Effector CD4-positive, alpha-beta T cell (primary cell): ENCODE results near the gene TBATA.
"Not testable (repeated sequence)": the region's sequence is repeated elsewhere in the genome, so short reads cannot be mapped to it uniquely, and the experiment has no call there.

Experiments used
- DNase-seq: peaks from one replicate; pipeline ENCODE4 v3.0.0-alpha.2; 2020

Gene TBATA

DNA sequence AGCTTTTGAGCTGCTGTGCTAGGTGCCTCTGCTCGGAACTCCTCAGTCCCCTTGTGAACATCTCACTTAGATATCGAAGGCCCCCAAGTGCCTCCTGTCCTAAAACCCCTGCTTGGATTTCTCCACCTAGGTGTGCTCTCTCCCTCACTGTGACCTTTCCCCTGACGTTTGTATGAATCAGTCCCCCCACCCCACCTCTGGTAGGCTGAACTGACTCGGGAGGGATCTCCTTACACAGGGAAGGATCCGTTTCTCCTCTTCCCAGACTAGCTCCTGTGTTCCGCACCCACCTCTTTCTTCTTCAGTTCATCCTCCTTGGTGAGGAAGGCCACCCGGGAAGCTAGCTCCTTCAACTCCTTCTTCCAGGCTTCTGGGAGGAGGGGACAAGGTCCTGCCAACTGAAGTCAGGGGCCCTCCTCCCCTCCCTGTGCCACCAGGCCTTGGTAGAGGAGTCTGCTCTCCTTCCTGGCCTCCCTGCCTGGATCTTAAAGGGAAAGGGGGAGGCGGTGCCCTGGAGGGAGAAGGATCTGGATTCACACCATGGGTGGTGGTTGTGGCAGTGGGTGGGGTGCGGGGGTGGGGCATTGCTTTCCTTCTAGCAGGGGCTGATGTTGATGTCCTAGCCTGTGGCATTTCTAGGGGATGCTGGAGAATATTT is 6.8 kb downstream of the TBATA start:
- no peak for DNase-seq

DNA sequence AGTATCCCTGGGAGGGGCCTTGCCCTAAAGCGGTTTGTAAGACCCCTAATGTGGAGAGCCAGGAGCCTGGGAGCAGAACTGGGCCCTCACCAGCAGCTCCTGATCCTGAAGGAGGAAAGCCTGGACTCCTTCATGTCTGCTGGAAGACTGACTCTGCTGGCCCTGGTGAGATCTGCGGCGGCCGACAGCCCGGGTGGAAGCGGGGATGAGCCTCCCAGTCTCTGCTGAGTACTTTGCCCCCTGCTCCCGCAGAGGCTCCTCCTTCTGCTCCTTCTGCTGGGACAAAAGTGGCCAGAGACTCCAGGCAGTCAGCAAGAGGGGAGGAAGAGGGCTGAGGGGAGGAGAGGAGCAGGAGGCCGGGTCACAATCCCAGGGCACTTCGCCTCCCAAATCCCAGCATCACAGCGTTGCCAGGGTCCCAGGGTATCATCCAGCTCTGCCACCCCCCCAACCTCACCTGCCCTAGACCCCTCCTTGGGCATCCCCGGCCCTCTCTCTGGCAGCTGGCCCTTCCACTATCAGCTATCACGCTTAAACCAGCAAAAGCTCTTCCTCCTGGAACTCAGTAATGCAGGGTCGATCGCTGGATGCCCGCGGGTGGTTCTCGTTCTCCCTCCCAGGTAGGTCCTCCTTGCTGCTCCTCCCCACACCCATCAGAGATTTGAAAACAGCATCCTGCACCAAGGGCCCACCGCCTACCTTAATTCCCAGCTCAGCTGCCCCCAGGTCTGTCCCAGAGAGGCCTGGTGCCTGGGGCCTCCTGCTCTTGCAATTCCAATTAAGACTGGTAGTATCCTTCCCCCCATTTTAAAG is 7.9 kb downstream of the TBATA start:
- DNase-seq: no peak

DNA sequence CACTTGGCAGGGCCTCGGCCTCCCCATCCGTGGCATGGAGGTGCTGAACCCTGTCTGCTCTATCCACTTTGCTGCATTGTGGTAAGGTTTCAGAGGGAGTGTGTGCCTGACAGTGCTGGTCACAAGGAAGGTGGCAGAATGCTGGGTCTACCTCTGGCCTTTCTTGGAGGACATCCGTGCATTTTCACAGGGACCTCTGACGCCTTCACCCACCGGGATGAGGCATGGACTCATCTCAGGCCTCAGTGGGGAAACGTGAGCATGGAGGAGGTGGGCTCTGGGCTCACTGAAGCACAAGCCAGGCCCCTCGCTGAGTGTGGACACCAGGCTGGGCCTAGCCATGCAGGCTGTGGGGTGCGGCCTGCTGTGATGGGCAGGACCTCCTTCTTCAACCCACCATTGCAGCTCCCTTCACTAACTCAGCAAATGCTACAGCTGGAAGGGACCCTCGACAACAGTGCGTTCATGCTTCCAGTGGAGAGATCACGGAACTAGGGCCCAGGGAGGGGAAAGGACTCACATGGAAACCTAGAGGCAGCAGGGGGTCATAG is 8.6 kb downstream of the TBATA start:
- no peak for DNase-seq

DNA sequence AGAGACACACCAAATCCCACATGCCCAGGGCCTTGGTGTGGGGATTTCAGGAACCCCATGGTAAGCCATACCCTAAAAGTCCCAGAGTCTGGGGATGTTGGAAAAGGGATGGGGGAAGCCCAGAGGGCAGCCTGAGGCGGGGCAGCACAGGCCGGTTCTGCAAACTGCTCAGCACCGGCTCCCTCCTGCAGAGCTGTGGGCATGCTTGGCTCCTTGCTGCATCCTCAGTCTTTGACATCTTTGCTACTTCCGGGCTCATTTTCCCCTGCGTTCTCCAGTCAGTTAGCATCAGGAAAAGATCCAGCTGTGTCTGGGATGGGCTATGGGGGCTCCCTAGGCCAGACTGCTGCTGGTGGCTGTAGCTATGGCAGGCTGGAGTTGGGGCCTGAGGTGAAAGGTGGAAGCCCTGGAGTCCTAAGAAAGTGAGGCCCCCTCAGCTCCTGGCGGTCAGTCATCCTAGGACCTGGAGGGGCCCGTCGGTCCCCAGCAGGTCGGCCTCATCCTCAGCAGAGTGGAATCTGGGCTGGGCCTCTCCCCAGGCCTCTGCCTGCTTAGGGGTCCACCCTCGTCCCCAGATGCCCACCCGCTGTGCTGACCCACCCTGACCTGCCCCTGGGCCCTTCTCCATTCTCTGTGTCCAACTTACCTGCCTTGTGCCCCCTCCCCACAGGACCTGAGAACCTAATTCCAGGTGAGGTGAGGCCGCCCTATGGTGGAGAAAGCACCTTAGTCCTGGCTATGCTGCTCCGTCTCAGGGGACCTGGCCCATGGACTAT is 9.3 kb downstream of the TBATA start:
- DNase-seq: no peak

DNA sequence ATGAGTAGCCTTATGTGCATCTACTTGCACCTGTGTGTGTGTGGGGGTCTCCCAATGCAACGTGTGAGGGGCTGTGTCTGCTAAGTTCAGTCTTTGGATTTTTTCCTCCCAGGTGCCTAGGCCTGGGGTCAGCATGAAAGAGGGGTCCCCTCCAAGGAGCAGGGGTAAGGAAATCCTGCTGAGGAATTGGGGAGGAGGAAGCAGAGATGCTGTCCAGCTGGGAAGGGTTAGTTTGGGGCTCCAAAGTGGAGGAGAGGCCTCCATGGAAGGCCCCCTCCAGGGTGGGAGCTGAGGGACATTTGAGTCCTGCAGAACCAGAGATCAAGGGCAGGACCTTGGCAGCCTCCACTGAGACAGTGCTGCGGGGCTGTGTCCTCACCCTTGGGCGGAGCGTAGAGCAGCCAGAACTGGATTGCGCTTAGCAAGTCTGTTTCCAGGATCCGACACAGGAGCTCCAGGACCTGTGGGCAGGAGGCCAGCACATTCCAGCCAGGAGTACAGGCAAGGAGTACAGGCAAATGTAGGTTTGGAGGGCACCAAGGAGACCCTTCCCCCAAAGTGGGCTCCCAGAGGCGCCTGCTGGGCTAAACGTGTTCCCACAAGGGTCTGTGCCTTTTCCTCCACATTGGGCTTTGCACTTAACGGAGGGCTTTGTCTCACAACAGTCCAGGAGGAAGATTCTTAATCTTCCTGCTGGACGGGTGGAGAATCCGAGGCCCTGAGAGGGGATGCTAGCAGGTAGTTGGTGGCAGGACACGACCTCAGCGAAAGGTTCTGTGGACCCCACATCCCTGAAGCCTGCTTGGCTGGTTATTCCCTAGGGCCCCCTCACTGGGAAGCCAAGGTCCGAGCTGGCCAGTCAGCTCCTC is 10.1 kb downstream of the TBATA start:
- DNase-seq: no peak

DNA sequence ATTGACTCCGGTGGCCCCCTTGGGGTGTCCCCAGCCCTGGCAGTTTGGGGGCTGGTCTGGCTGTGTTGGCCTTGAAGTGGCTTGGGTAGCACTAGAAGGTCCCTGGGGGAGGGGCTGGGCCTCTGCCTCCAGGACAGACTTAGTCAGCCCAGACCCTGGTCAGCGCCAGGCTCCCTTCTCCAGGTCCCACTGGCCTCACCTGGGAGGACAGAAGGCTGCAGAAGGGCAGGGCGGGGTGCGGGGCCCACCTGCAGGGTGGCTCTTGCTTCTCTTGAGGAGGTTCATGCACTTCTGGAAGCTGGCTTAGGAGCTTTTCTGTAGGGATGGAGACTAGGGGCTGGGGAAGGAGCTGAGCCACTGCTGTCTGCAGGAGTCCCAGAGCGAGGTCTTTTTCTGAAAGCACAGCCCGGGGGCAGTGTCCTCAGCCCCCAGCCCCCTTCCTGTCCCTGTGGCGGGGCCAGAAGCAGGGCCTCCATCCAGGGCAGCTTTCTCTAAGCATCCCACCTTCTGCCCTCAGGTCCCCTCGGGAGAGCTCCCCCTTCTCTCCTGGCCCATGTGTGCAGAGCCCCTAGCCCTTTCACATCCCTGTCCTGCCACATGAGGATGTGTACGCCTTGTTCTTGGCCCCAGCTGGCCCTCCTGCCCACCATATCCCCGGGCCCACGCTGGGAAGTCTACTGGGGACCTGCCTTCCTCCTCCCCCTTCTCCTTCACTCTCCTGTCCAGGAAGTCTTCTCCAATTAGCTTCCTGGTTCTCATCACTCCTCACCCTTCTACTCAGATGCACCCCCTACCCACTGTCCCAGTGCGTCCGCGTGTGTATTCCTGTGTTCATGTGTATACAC is 11.0 kb downstream of the TBATA start:
- no peak for DNase-seq

DNA sequence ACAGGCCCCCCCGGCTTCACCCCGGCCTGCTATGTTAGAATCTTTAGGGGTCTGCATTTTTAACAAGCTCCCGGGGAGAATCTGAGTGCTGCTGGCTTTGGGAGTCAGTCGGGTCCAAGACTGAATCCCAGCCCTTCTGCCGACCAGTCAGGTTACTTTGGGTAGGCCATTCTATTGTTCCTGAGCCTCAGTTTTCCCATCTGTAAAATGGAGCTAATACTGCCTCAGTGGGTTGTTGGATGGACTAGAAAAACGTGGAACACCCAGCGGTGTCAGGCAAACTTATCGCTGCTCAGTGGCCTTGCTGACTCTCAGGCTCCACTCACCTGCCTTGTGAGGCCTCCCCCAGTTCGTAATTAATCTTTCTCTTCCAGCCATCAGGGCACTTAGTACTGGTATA is 11.7 kb downstream of the TBATA start:
- no peak for DNase-seq

DNA sequence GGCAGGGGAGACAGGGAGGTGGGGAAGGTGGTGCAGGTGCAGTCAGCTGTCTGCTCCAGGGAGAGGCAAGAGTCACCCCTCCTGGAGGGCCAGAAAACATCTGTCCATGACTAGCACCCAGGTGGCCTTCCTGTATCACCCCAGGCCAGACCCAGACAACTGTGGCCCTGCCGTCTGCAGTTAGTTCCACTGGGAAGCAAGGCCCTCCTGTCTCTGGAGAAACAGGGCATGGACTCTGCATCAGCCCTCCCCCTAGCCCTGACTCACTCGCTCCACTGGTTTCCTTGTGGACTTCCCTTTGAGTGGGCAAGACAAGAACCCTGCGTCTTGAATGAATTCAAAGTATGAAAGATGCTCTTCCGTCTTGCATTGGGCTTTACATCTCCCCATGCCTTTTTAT is 12.6 kb downstream of the TBATA start:
- DNase-seq: no peak

DNA sequence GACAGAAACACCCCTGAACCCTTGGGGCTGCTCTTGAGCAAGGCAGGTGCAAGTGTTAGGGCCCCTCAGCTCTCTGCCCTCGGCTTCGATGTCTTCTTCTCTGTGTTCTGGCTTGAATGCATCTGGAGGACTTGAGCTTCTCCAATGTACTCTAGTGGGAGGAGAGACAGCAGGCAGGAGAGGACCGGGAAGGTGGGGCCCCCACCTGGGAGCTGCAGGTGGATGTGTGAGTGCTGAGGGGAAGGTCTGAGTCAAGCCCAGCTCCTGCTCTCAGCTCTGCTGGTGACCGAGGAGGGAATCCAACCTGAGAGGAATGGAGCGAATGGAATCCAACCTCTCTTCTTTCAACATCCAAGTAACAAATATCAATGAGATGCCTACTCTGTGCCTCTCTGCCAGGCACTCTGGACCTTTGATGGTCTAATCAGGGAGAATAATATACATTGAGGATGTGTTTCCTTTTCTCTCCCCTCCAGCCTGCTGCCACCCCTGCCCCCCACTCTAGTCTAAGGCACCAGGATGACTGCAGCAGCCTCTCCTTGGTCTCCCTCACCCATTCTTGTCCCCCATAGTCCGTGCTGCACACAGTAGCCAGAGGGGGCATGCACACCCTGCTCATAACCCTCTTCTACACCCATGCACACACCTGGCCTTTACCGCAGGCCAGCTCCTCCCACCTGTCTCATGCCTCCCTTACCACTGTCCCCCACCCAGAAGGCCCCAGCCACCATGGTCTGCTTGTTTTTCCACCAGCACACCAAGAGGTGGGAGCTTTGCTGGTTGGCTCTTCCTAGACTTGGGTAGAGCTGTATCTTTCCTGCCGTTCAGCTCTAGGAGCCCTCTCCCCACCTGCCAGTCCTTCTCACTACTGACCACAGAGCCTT is 13.6 kb downstream of the TBATA start:
- no peak for DNase-seq

DNA sequence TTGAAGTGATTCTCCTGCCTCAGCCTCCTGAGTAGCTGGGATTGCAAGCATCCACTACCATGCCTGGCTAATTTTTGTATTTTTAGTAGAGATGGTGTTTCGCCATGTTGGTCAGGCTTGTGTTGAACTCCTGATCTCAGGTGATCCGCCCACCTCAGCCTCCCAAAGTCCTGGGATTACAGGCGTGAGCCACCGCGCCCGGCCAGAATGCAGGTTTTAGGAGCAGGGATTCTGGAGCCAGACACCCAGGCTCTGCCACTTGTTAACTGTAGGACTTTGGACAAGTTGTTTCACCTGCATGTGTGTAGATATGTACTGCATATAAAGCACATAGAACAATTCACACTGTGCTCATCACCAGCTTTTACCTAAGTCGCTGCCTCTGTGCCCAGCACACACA is 14.7 kb downstream of the TBATA start:
- not testable (repeated sequence) for DNase-seq

DNA sequence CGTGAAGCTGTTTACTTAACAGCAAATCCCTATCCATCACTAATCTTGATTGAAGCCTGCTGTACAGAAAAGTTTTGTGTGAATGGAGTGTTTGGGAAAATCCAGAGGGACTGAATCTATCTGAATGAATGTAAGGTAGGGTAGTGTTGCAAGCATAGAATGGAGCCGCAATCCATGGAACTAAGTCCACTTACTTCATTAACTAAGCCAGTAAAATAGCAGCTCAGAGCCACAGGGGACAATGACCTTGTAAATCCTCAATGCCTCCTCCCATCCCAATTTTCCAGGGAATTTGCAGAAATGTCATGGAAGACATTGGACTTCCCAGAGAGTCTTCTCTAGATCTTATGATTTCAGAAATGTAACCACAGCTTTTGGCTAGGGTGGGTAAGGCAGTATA is 15.2 kb downstream of the TBATA start:
- DNase-seq: no peak

DNA sequence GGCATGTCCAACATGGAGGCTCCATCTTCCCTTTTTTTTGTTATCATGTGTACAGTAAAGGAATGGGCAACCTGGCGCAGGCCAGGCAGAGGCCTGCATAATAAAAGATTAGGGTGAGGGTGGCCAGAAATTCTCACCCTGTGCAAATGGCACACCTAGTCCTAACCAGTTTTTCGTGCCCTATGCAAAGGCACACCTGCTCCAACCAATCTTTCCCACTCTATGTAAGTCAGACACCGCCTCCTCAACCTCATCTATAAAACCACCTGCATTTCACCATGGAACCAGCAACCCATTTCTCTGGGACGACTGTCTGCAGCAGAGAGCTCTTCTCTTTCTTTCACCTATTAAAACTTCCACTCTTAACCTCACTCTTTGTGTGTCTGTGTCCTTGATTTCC is 16.1 kb downstream of the TBATA start:
- no peak for DNase-seq

DNA sequence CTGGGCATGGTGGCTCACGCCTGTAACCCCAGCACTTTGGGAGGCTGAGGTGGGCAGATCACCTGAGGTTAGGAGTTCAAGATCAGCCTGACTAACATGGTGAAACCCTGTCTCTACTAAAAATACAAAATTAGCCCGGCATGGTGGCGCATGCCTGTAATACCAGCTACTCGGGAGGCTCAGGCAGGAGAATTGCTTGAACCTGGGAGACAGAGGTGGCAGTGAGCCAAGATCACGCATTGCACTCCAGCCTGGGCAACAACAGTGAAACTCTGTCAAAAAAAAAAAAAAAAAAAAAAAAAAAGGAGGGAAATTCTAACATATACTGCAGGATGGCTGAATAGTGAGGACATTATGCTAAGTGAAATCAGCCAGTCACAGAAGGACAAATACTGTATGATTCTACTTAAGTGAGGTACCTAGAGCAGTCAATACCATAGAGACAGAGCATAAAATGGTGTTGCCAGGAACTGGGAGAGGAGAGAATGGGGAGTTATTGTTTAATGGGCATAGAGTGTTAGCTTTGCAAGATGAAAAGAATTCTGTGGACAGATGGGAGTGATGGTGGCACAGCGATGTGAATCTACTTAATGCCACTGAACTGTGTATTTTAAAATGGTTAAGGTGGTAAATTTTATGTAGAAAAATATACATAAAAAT is 17.0 kb downstream of the TBATA start:
- DNase-seq: not testable (repeated sequence)

DNA sequence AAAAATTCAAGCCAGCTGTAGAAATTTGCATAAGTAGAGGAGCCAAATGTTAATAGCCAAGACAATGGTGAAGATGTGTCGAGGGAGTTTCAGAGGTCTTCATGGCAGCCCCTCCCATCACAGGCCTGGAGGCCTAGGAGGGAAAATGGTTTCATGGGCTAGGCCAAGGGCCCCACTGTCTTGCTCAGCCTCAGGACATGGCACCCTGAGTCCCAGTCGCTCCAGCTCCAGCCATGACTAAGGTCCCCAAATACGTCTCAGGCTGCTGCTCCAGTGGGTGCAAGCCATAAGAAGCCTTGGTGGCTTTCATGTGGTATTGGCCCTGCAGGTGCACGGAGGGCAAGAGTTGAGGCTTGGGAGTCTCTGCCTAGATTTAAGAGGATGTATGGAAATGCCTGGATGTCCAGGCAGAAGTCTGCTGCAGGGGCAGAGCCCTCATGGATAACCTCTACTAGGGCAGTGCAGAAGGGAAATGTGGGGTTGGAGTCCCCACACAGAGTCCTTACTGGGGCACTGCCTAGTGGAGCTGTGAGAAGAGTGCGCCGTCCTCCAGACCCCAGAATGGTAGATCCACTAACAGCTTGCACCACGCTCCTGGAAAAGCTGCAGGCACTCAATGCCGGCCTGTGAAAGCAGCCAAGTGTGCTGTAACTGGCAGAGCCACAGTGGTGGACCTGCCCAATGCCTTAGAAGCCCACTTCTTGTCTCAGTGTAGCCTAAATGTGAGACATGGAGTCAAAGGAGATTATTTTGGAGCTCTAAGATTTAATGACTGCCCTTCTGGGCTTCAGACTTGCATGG is 19.2 kb downstream of the TBATA start:
- no peak for DNase-seq

DNA sequence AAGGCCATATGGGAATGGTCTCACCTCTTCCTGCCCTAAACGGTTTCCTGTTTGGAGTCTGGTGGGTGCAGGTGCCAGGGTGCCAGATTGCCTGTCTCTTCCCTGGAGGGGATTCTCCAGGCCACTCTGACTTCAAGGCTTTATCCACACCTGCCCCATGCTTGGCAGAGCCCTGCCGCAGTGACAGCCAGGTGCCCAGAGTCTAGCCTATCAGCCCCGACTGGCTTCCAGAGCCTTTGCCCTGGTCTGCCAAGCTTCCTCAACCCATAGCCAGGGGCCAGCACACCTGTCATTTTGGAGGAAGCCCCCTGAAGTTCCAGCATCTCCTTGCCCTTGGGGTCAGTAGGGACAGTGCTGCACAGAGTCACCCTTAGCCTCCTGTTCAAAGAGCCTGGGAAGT is 21.6 kb downstream of the TBATA start:
- DNase-seq: no peak

DNA sequence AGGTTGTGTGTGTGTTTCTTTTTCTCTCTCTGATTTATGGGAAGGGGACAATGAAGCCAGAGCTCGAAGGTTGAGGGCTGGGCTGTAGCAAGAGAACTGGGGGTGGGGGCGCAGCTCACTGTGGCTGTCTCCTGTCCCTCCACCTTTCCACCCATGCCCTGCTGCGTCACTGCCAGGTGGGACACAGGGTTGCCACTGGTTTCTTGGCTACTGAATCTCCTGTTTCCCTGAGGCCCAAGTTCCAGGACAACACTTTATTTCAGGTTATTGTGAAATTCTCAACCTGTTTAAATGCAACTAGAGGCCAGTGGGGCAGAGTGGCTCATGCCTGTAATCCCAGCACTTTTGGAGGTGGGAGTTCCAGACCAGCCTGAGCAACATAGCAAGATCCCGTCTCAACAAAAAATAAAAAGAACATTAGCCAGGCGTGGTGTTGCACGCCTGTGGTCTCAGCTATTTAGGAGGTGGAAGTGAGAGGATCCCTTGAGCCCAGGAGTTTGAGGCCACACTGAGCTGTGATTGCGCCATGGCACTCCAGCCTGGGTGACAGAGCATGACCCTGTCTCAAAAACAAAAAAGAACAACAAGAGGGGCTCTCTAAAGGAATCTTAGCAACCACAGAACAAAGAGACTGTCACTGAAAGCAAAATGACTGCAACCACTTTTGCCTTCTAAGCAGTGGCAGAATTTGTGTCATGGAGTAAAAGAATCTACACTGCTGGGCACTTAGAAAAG is 22.6 kb downstream of the TBATA start:
- no peak for DNase-seq

DNA sequence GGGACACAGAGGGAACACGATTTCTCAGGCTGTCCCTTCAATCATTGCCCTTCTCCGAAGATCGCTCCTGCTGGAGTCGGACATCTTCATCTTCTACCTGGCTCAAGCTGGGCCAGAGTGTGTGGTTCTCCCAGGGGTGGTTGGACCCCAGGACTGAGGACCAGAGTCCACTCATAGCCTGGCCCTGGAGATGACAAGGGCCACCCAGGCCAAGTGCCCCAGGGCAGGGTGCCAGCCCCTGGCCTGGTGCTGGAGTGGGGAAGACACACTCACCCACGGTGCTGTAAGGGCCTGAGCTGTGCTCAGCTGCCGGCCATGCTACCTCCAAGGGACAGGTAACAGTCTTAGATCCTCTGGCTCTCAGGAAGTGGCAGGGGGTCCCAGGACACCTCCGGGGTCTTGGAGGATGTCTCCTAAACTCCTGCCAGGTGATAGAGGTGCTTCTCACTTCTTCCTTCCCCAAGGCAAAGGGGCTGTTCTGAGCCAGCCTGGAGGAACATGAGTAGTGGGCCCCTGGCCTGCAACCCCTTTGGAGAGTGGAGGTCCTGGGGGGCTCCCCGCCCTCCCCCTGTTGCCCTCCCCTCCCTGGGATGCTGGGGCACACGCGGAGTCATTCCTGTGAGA is 23.3 kb downstream of the TBATA start:
- no peak for DNase-seq
